SK-N-SH (cell line): ENCODE results near the gene SLC5A12. TPM values are rescaled to one million over a fixed set of nuclear protein-coding genes. Genes with fewer than 3 reads are reported as not detected.

Experiments used
- CTCF ChIA-PET: fragments of 300-600, 350-600 bp; formaldehyde crosslinking; extraction: SDS; loops from one replicate; lab custom pipeline; 2021; lab: Yijun Ruan, JAX
- POLR2A ChIA-PET: fragments of 350-600 bp; sonication (Branson Sonifier 250); formaldehyde crosslinking; extraction: SDS; loops from one replicate; lab custom pipeline; 2020; ENCODE audit warnings: antibody characterized with exemption, inconsistent platforms; lab: Yijun Ruan, JAX
- DNase-seq: peaks from one replicate; pipeline ENCODE4 v3.0.0; 2012
- H2AFZ ChIP-seq: fragments of 200-600 bp; sonication (generic); 2 replicates; pipeline ENCODE4 v1.8.1; 2016; ENCODE audit warnings: antibody characterized with exemption, mild to moderate bottlenecking, low read depth
- H3F3A ChIP-seq: fragments of 200-600 bp; sonication (generic); replicated peaks from 2 replicates; pipeline ENCODE3; 2016; ENCODE audit warnings: antibody characterized with exemption, mild to moderate bottlenecking; ENCODE audit not compliant: insufficient read depth
- H3K27ac ChIP-seq, 2 experiments: fragments of 200-500 bp in 1 of 2; fragments of 200-600 bp in 1 of 2; sonication (Bioruptor generic) in 1 of 2; sonication (generic), shearing (Covaris generic) in 1 of 2; 2 replicates each; pipeline versions ENCODE4 v1.5.1 to v1.6.1; 2014 to 2016; ENCODE audit warnings: low read depth in 2 of 2, inconsistent platforms in 1 of 2, low read length in 1 of 2, mild to moderate bottlenecking in 1 of 2, mixed read lengths in 1 of 2
- H3K27me3 ChIP-seq: fragments of 200-600 bp; sonication (generic), shearing (Covaris generic); 2 replicates; pipeline ENCODE4 v1.6.1; 2016; ENCODE audit warnings: mixed run types; ENCODE audit not compliant: insufficient read depth
- H3K36me3 ChIP-seq, 2 experiments: fragments of 200-500 bp in 1 of 2; fragments of 200-600 bp in 1 of 2; sonication (Bioruptor generic) in 1 of 2; sonication (generic) in 1 of 2; replicated peaks in 1 of 2; 2 replicates each; pipeline versions ENCODE3 to v1.5.1; 2014 to 2016; ENCODE audit warnings: low read length in 1 of 2, mild to moderate bottlenecking in 1 of 2; ENCODE audit not compliant: insufficient read depth in 2 of 2, control insufficient read depth in 1 of 2
- H3K4me1 ChIP-seq, 2 experiments: fragments of 200-500 bp in 1 of 2; fragments of 200-600 bp in 1 of 2; sonication (Bioruptor generic) in 1 of 2; sonication (generic), shearing (Covaris generic) in 1 of 2; 2 replicates each; pipeline versions ENCODE4 v1.5.1 to v1.6.1; 2014 to 2016; ENCODE audit warnings: low read depth in 1 of 2, low read length in 1 of 2, mixed run types in 1 of 2; ENCODE audit not compliant: insufficient read depth in 2 of 2, control insufficient read depth in 1 of 2
- H3K4me2 ChIP-seq: fragments of 200-600 bp; sonication (generic), shearing (Covaris generic); 2 replicates; pipeline ENCODE4 v1.6.1; 2017; ENCODE audit warnings: mixed run types
- H3K4me3 ChIP-seq, 2 experiments: fragments of 200-500 bp in 1 of 2; fragments of 200-600 bp in 1 of 2; sonication (Bioruptor generic) in 1 of 2; sonication (generic), shearing (Covaris generic) in 1 of 2; 2 replicates each; pipeline versions ENCODE4 v1.5.1 to v1.8.1; 2014 to 2016; ENCODE audit warnings: low read depth in 2 of 2, inconsistent platforms in 1 of 2, low read length in 1 of 2, mild to moderate bottlenecking in 1 of 2, mixed read lengths in 1 of 2, moderate library complexity in 1 of 2
- H3K79me2 ChIP-seq: fragments of 200-600 bp; sonication (generic); 2 replicates; pipeline ENCODE4 v1.8.1; 2017; ENCODE audit warnings: mild to moderate bottlenecking; ENCODE audit not compliant: insufficient read depth
- H3K9ac ChIP-seq: fragments of 200-600 bp; sonication (generic); 2 replicates; pipeline ENCODE4 v1.6.1; 2017; ENCODE audit warnings: mixed run types
- H3K9me2 ChIP-seq: fragments of 200-600 bp; sonication (generic); 2 replicates; pipeline ENCODE4 v1.6.1; 2017; ENCODE audit warnings: mixed run types
- H3K9me3 ChIP-seq: fragments of 200-600 bp; sonication (generic); 2 replicates; pipeline ENCODE4 v1.6.1; 2017; ENCODE audit warnings: mixed run types, mild to moderate bottlenecking, moderate library complexity
- H4K20me1 ChIP-seq: fragments of 200-600 bp; sonication (generic); 2 replicates; pipeline ENCODE4 v1.6.1; 2017; ENCODE audit warnings: mild to moderate bottlenecking, mixed run types; ENCODE audit not compliant: insufficient read depth
- CHD2 ChIP-seq: fragments of 150-350 bp; IDR thresholded peaks from 2 replicates; pipeline ENCODE4 v1.6.1; 2018; ENCODE audit warnings: low read length; ENCODE audit not compliant: partially characterized antibody
- EZH2phosphoT487 ChIP-seq: fragments of 200-600 bp; sonication (generic); IDR thresholded peaks from 2 replicates; pipeline ENCODE4 v1.6.1; 2017; ENCODE audit warnings: low read depth, mixed run types, mild to moderate bottlenecking, antibody characterized with exemption, moderate library complexity, borderline replicate concordance
- GATA2 ChIP-seq: sonication (generic); formaldehyde crosslinking; IDR thresholded peaks from 2 replicates; pipeline ENCODE4 v1.5.0; 2020; ENCODE audit warnings: mild to moderate bottlenecking, missing genetic modification reagents
- JUND ChIP-seq: IDR thresholded peaks from 2 replicates; pipeline ENCODE4 v1.4.0; 2012
- MAX ChIP-seq: IDR thresholded peaks from 2 replicates; pipeline ENCODE4 v1.4.0; 2012; ENCODE audit warnings: low read depth
- PBX3 ChIP-seq: IDR thresholded peaks from 2 replicates; pipeline ENCODE4; 2012
- REST ChIP-seq: IDR thresholded peaks from 2 replicates; pipeline ENCODE4 v1.6.1; 2012; ENCODE audit warnings: mild to moderate bottlenecking, low read depth, low read length, moderate library complexity
- RFX5 ChIP-seq: IDR thresholded peaks from 2 replicates; pipeline ENCODE4 v1.6.1; 2012; ENCODE audit warnings: mild to moderate bottlenecking, improper control_type of control experiment, low read length
- RXRA ChIP-seq: IDR thresholded peaks from 2 replicates; pipeline ENCODE4 v1.4.0; 2012; ENCODE audit warnings: low read depth, mild to moderate bottlenecking, borderline replicate concordance
- SIN3A ChIP-seq: IDR thresholded peaks from 2 replicates; pipeline ENCODE4 v1.6.1; 2012; ENCODE audit warnings: low read depth, mild to moderate bottlenecking, low read length, moderate library complexity, borderline replicate concordance
- SMC3 ChIP-seq: IDR thresholded peaks from 2 replicates; pipeline ENCODE4 v1.6.1; 2012; ENCODE audit warnings: low read depth, low read length, improper control_type of control experiment
- USF2 ChIP-seq: fragments of 150-350 bp; IDR thresholded peaks from 2 replicates; pipeline ENCODE4 v1.6.1; 2017; ENCODE audit warnings: antibody characterized with exemption, low read length, low read depth, borderline replicate concordance
- ZBTB33 ChIP-seq: IDR thresholded peaks from 2 replicates; pipeline ENCODE4 v1.4.0; 2012; ENCODE audit warnings: low read depth, borderline replicate concordance
- WGBS: methylation state at CpG from one replicate; pipeline ENCODE4 v1.1.6; 2017; ENCODE audit warnings: low lambda C conversion rate; 5-methylcytosine and 5-hydroxymethylcytosine counted together
- polyA plus RNA-seq, 3 experiments: library from polyadenylated mRNA; depleted of rRNA; stranded (reverse); fragments of >200 nt; gene quantifications; 2 replicates each; pipeline ENCODE4 v1.2.3, GENCODE V29; 2012

The SLC5A12 gene
- polyA plus RNA-seq, 1 of the 3 experiments (the other 2 are of a cell fraction): 0.03 TPM

GRCh38 chr11:26739366-26740073 is 17.7 kb upstream of the SLC5A12 start:
- no peaks in the 10 kb centered on the region for H3K9me3 ChIP-seq
- no peak for DNase-seq
- H3K9ac ChIP-seq: no peak overlapping the region
- no peaks in the 10 kb centered on the region for H3K36me3 ChIP-seq
- H3K4me3 ChIP-seq: no peak overlapping the region
- H3K9me2 ChIP-seq: no peaks in the 10 kb centered on the region
- H3K4me1 ChIP-seq: no peaks in the 10 kb centered on the region
- no peak for TF ChIP-seq RXRA
- no peak for TF ChIP-seq SIN3A
- TF ChIP-seq REST: no peak
- TF ChIP-seq ZBTB33: no peak
- TF ChIP-seq CHD2: no peak
- TF ChIP-seq USF2: no peak
- no peak for TF ChIP-seq MAX
- TF ChIP-seq JUND: no peak
- no peak for TF ChIP-seq RFX5
- no peak for TF ChIP-seq GATA2
- TF ChIP-seq EZH2phosphoT487: no peak
- no peak for TF ChIP-seq SMC3
- TF ChIP-seq PBX3: no peak
- WGBS: 73% methylated on average over 5 of the region's 5 CpGs
- H4K20me1 ChIP-seq: no peaks in the 10 kb centered on the region
- no peak overlapping the region for H3K4me2 ChIP-seq
- H3K27ac ChIP-seq: no peak overlapping the region
- H3F3A ChIP-seq: no peaks in the 10 kb centered on the region
- no peak overlapping the region for H2AFZ ChIP-seq
- ChIA-PET POLR2A (no interaction called here), CTCF (interaction anchor here (0.6 to 1.7 kb wide), 3 partner anchors 419 to 1898 kb away, joined by 3 to 4 read pairs (median 4); no protein-coding TSS in a partner anchor)
- no peaks in the 10 kb centered on the region for H3K27me3 ChIP-seq
- H3K79me2 ChIP-seq: no peaks in the 10 kb centered on the region
